ENCODE results near the gene RPS19BP1. TPM values are rescaled to one million over a fixed set of nuclear protein-coding genes. Genes with fewer than 3 reads are reported as not detected.

Gene RPS19BP1
- total RNA-seq, 6 experiments from 2014 or later: 31.0 to 104 (median 32.8) TPM

GRCh38 chr22:39553429-39553828 lies 20.9 kb upstream of the RPS19BP1 start:
- TF ChIP-seq POLR2A (IDR thresholded peaks at IDR 0.05) (no peak), CTCF (IDR thresholded peaks at IDR 0.05) (no peak)
- Histone ChIP-seq H3K4me3 (no peak overlapping the region), H3K27me3 (peaks cover 5 to 7% of the 10 kb centered on the region in 2 donors), H3K4me1 (peaks cover 0 to 5% (median 0%) of the 10 kb centered on the region in 4 donors), H3K9me3 (no peaks in the 10 kb centered on the region), H3K27ac (no peak overlapping the region), H3K36me3 (no peaks in the 10 kb centered on the region)
- ATAC-seq (no peak), DNase-seq (no peak)
- 70% methylated on average over 2 of the region's 3 CpGs for WGBS (ENCODE audit: insufficient coverage, low coverage, low lambda C conversion rate, missing lambda C conversion rate)
- intact Hi-C loops (cut with DNase I): no loop called here

GRCh38 chr22:39547587-39547947 lies 15.0 kb upstream of the RPS19BP1 start:
- peaks cover 0 to 14% of the 10 kb centered on the region in 2 donors for H3K27me3 ChIP-seq
- H3K27ac ChIP-seq: no peak overlapping the region
- H3K4me1 ChIP-seq: no peaks in the 10 kb centered on the region
- H3K4me3 ChIP-seq: no peak overlapping the region
- WGBS (ENCODE audit: insufficient coverage, low coverage, low lambda C conversion rate, missing lambda C conversion rate): 23% methylated on average over 2 of the region's 2 CpGs
- no peaks in the 10 kb centered on the region for H3K9me3 ChIP-seq
- TF ChIP-seq POLR2A (IDR thresholded peaks at IDR 0.05) (no peak), CTCF (IDR thresholded peaks at IDR 0.05) (no peak)
- DNase-seq (no peak), ATAC-seq (no peak)
- no peaks in the 10 kb centered on the region for H3K36me3 ChIP-seq
- intact Hi-C loops (cut with DNase I): no loop called here

- Histone ChIP-seq H3K9me3 (no peaks in the 10 kb centered on the region), H3K4me1 (no peaks in the 10 kb centered on the region), H3K4me3 (no peak overlapping the region), H3K27me3 (peaks cover 0 to 14% of the 10 kb centered on the region in 2 donors), H3K36me3 (no peaks in the 10 kb centered on the region), H3K27ac (no peak overlapping the region)
- DNase-seq: no peak
- intact Hi-C loops (cut with DNase I): no loop called here
- TF ChIP-seq CTCF (IDR thresholded peaks at IDR 0.05) (no peak), POLR2A (IDR thresholded peaks at IDR 0.05) (no peak)
- ATAC-seq: no peak
- 31% methylated on average over 3 of the region's 5 CpGs for WGBS (ENCODE audit: insufficient coverage, low coverage, low lambda C conversion rate, missing lambda C conversion rate)
These were observed 14.5 kb upstream of the RPS19BP1 start for GRCh38 chr22:39546889-39547586.

GRCh38 chr22:39545386-39546365 lies 13.1 kb upstream of the RPS19BP1 start:
- WGBS (ENCODE audit: insufficient coverage, low coverage, low lambda C conversion rate, missing lambda C conversion rate): 21% methylated on average over 33 of the region's 39 CpGs
- intact Hi-C loops (cut with DNase I): no loop called here
- Histone ChIP-seq H3K27ac (no peak overlapping the region), H3K4me3 (no peak overlapping the region), H3K36me3 (no peaks in the 10 kb centered on the region), H3K4me1 (no peaks in the 10 kb centered on the region), H3K27me3 (peaks cover 0 to 14% of the 10 kb centered on the region in 2 donors), H3K9me3 (no peaks in the 10 kb centered on the region)
- DNase-seq (no peak), ATAC-seq (peak; percentile 26 to 66 (median 38))
- TF ChIP-seq CTCF (IDR thresholded peaks at IDR 0.05) (no peak), POLR2A (IDR thresholded peaks at IDR 0.05) (no peak)
